K562 (cell line): ENCODE results near the gene ONECUT1.

Experiments
- CREB1 ChIP-seq, 2 experiments: sonication (generic) in 1 of 2; formaldehyde crosslinking in 1 of 2; IDR thresholded peaks; 2 replicates each; pipeline versions ENCODE4 v1.6.1 to v1.8.0; 2012 to 2022; ENCODE audit warnings: inconsistent platforms in 1 of 2, mild to moderate bottlenecking in 1 of 2, missing genetic modification reagents in 1 of 2, moderate library complexity in 1 of 2
- CTCF ChIP-seq, 3 experiments: IDR thresholded peaks in 2 of 3; conservative IDR thresholded peaks in 1 of 3; 2 replicates each; pipeline ENCODE4 v1.5.1; 2011 to 2012; ENCODE audit warnings: low read length in 3 of 3, mild to moderate bottlenecking in 3 of 3, control low read depth in 2 of 3, improper control_type of control experiment in 1 of 3, inconsistent platforms in 1 of 3, low read depth in 1 of 3, mixed read lengths in 1 of 3, moderate library complexity in 1 of 3; ENCODE audit not compliant: insufficient read depth in 2 of 3
- CUX1 ChIP-seq: fragments of 200-800 bp; sonication (Bioruptor generic); IDR thresholded peaks from 2 replicates; pipeline ENCODE4 v1.6.1; 2016; ENCODE audit warnings: missing genetic modification characterization, missing compliant biosample characterization
- GABPA ChIP-seq: fragments of 200-800 bp; sonication (Bioruptor generic); conservative IDR thresholded peaks from 2 replicates; pipeline ENCODE4 v1.6.1; 2016; ENCODE audit warnings: low read depth, missing genetic modification characterization, missing compliant biosample characterization
- SRSF3 ChIP-seq: fragments of 200-400 bp; formaldehyde crosslinking; IDR thresholded peaks from 2 replicates; pipeline ENCODE4 v1.6.1; 2016; ENCODE audit warnings: mild to moderate bottlenecking, low read length, moderate library complexity; ENCODE audit not compliant: insufficient read depth
- ZNF644 ChIP-seq: fragments of 200-800 bp; sonication (Bioruptor generic); IDR thresholded peaks from 2 replicates; pipeline ENCODE4 v1.6.1; 2016; ENCODE audit warnings: low read depth, missing genetic modification characterization, missing compliant biosample characterization

- no peak for TF ChIP-seq CREB1 (IDR thresholded peaks at IDR 0.05)
- TF ChIP-seq CREB1 (CRISPR knock-in tag; IDR thresholded peaks at IDR 0.05), result no peak
- TF ChIP-seq SRSF3, result no peak
- no peak for TF ChIP-seq CUX1
- TF ChIP-seq CTCF (IDR thresholded peaks at IDR 0.05 in 2 of 3, conservative IDR thresholded peaks at IDR 0.05 in 1 of 3; ENCODE audit: insufficient read depth in 2 of 3, low read depth in 1 of 3, low read length in 3 of 3), result no peak
- no peak for TF ChIP-seq ZNF644 (tag)
- no peak for TF ChIP-seq GABPA
Measured at GRCh38 chr15:52760562-52760961, 29.6 kb downstream of the ONECUT1 start.
